Measurements from ENCODE around the gene DOK3.
"Not testable (repeated sequence)": the region's sequence is repeated elsewhere in the genome, so short reads cannot be mapped to it uniquely, and the experiment has no call there.

The DOK3 gene

GRCh38 chr5:177496070-177496726, 13.4 kb downstream of the DOK3 start:
- no peak for DNase-seq

- no peak for DNase-seq
Measured at GRCh38 chr5:177495243-177496060, 14.2 kb downstream of the DOK3 start.

DNA sequence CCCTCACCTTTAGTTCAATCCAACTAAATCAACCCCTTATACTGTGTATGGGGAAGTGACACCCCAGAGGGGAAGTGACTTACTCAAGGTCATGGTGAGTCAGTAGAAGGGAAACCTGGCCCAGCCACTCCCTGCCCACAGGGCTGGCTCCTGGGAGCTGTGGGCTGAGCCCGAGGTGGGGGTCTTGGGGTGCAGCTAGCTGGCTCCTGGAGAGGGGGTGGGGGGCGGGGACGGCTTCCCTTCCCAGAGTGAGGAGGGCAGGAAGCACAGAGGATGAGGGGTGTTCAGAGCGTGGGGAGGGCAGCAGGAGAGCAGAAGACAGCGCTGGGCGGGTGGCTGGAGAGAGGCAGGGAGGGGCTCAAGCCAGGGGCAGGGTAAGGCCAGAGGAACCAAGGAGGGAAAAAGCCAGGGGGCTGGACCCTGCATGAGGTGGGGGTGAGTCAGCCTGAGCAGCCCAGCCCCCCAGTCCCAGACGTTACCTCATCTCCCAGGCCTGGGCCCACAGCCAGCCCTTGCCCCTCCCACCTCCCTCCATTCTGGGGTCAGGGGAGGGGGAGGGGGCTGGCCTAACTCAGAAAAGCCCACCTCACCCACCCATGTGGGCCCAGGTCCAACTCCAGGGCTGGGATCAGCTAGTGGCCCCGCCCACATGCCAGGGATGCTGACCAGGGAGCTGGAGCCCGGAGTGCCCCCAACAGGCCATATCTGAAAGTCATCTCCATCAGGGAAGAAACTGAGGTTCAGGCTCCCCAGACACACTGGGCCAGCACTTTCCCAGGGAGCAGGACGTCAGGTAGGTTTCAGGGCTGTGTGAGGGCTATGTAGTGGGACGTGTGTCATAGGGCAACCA, 15.1 kb downstream of the DOK3 start:
- peak; percentile 68 for DNase-seq

DNA sequence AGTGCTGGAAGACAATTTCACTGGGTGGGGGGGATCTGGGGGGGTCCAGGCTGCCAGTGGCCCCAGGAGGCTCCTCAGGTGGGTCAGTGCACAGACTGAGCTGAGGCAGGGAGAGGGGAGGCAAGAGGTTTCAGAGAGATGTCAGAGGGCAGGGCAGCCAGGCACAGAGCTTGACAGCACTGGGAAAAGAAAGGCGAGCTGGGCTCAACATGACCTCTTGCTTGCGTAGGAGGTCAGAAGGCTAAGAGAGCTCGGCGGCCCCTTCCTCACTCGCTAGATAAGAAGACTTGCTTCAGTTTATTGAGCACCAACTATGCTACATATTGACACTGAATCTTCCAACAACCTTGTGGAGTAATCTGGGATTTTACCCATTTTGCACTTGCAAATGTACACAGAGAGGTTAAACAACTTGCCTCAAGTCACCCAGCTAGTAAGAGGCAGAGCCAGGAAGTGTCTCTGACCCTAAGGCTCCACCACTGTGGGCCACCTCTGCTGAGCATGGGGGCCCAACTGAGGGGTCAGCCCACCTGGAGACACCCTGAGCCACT, 15.8 kb downstream of the DOK3 start:
- no peak for DNase-seq

DNA sequence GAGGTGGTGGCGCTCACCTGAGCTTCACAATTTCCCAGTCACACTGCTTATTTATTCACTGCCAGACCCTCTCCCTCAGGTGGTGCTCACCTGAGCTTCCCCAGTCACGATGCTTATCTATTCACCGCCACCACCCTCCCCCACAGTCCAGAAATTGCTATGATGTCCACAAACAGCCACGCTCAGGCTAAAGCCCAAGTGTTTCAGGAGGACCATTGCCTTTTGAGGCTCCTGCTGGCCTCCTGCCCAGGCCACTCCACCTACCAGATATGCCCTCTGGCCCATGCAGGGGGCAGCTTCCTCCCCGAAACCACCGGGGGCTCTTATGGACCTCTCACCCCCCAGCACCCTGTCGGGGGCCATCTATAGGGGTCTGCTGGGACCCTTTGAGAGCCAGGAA, 16.8 kb downstream of the DOK3 start:
- DNase-seq, result no peak

DNA sequence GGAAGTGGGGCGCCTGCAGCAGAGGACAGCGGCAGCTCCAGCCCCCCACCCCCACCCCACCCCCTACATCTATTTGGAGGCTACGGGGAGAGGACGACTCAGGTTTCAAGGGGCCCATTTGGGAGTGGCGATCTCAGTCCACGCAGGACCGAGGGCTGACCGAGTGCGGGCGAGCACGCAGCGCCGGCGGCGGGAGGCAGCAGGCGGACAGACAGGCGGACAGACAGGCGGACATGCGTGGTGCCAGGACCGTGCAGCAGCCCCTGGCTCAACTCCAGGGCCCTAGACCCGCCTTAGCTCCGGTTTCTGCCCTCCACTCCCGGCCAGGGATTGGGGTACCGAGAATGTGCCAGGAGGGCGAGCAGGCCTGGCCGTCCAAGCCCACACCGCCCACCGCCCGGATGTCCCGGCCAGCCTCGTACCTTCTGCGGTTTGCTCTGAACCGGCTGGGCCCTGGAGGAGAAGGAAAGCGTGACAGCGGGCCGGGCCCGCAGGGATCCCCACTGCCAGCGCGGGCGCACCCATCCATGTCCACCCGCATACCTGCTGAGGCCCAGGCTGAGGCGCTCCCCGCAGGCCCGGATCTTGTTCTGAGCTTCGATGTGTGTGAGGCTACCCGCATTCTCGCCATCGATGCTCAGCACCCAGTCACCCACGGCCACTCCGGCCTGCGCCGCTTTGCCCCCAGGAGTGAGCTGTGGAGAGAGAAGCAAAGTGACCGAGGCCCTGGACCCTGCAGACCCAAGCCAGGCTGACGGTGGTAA, 17.5 kb downstream of the DOK3 start:
- DNase-seq, result no peak

DNA sequence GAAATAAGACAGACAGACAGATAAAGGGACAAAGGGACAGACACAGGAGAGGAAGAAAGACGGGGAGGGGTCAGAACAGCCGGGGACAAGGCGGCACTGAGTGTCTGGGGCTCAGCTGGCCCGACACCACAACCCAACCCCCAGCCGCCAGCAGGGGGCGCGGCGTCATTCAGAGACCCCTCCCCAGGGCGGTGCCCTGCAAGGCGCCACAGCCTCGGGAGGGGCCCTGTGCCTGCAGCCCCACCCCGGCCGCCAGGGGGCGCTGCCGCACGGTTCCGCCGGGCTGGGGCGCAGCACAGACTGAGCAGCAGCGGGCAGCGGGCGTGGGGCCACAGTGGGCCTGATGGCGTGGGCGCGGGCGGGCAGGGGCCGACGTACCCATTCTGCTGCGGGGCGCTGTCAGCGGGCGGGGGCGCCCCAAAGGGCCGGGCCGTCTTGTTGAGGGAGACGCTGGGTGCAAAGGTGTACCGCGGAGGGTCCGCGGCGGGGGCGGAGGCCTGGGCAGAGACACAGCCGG, 18.1 kb downstream of the DOK3 start:
- no peak for DNase-seq

GRCh38 chr5:177490992-177491391, 18.6 kb downstream of the DOK3 start:
- DNase-seq, result no peak

DNA sequence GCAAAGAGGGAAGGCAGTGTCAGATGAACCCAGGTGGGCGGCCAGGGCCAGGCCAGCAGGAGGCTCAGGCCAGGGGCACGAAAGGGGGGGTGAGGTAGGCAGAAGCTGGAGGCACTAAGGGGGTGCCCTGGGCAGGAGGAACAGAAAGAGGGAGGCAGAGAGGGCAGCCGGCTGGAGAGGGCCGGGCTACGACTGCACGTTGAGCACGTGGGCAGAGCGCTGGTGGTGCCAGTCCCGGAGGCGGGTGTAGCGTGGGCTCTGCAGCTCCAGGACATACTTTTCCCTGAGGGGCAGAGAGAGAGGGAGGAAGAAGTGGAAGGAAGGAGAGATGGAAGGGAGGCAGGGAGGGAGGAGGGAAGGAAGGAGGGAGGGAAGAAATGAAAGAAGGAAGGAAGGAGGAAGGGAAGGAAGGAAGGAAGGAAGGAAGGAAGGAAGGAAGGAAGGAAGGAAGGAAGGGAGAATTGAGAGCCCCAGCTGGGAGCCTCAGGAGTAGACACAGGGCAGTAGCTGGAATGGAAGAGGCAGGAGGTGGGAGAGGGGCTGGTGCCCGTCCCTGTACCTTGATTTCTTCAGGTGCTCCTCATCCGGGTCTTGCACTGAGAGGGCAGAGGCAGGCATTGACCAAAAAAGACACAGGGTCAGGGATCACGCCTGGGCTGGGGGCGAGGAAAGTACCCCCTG, 19.2 kb downstream of the DOK3 start:
- no peak for DNase-seq

GRCh38 chr5:177489119-177489716, 20.4 kb downstream of the DOK3 start:
- DNase-seq, result no peak

DNA sequence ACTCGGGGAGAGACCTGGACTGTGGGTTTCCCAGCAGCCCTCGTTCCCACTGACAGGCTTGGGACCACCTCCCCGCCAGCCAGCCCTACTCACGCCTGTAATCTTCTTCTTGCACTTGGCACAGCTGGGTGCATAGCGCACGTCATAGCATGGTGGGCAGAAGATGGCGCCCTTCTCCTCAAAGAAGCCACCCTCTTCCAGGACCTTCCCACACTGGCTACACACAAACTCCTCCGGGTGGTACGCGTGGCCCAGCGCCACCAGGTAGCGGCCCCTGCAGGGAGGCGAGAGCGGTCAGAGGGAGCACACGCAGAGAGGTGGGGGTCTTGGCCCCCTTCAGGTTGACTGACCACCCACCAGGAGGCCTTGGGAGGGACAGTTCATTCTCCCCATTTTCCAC, 21.7 kb downstream of the DOK3 start:
- no peak for DNase-seq

- no peak for DNase-seq
Measured at GRCh38 chr5:177487144-177487543, 22.5 kb downstream of the DOK3 start.

DNA sequence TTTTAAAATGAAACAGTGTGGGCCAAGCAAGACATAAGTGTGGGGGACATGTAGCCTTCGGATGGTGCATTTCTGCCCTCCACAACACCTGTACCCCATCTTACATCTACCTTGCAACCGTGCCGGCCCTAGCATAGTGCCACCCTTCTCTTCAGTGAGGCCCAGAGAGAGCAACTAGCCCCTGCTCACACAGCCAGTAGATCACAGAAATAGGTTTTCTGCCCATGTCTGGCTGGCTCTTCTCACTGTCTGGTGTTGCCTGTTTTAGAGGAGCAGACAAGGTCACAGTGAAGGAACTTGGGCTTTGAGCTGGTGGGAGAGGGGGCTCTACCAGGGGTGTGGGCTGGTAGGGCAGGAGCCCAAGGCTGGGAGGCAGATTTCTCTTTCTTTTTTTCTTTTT, 23.4 kb downstream of the DOK3 start:
- DNase-seq, result no peak

- DNase-seq, result not testable (repeated sequence)
Measured at GRCh38 chr5:177485753-177486152, 23.9 kb downstream of the DOK3 start.

DNA sequence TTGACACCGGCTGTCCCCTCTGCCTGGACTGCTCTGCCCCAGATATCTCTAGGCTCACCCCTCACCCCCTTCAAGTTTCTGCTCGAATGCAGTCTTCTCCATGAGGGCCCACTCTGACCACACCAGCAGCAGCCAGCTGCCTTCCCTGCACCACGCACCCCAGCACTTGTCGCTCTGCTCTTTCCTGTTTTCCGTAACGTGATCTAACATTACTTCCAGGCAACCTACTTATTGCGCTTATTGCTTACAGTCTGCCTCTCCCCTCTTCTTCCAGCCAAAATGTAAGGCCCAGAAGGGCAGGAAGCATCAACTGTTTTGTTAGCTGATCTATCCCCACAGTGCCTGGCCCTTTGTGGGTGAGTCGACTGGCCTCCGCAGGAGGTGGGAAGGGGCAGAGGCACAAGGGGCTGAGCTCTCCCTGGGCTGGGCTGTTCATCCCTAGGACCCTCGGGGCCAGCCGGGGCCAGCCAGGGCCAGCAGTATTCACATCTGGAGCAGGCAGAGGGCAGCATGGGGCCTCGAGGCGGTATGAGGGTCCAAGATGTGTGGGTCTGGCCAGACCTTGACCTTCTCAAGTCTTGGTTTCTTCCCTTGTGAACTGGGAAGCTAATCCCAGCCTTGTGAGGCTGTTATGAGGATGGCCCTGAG, 24.6 kb downstream of the DOK3 start:
- DNase-seq, result no peak

DNA sequence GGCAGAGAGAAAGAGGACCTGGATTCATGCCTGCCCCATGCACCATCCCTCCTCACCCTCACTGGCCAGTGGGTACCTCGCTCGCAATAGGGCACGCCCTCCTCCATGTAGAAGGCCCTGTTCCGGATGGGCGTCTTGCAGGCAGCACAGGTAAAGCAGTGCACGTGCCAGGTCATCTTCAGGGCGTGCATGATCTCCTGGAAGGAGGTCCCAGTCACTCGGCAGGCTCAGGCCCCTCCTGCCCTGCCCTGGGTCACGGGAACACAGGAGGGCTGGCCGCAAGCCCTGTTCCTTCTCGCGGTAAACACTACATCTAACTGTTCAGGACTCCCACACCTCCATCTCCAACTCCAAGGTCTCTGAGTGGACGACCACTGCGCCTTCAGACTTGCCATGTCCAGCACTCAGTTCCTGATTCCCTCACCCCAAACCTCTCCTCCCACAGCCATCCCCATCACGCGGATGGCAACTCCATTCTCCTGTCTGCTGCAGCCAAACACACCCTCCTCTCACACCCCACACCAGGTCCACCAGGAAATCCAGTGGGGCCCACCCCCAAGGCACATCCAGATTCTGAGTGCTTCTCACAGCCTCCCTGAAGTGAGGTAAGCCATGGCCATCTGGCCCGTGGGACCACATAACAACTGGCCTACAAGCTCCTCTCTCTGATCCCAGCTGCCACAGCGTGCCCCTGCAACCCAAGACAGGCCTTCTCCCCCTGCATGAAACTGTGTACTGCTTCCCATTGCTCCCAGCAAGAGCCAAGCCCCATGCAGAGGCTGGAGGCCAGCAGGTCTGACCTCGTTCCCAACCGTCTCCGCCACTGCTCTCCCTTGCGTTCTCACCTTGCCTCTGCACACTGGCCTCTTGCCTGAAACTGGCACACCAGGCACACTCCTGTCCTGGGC, 25.4 kb downstream of the DOK3 start:
- DNase-seq, result no peak

GRCh38 chr5:177483042-177483441, 26.6 kb downstream of the DOK3 start:
- DNase-seq, result no peak

DNA sequence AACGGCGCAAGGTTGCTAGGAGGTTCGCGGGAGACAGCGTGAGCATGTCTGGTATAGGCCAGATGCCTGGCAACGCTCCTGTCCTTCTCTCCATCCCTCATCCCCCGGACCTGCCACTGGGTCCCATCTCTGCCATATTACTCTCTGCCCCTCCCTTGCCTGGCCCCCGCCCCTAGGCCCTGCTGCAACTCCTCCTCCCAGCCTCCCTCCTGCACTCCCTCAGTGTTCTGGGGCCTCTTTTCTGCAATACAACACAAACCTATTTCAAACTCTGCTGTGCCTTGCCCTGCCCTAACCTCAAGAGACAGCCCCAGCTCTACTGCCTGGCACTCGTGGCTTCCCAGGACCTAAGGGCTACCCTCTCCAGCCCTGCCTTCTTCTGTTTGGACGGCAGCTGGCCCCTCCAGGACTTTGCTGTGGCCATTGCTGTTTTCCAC, 27.2 kb downstream of the DOK3 start:
- DNase-seq, result no peak

GRCh38 chr5:177479774-177480173, 29.9 kb downstream of the DOK3 start:
- no peak for DNase-seq
